NCI-H446 treated with DMSO at 0.1 percent for 48 hours (cell line): Measurements from ENCODE around the gene PDE6B.
"Not testable (repeated sequence)": the region's sequence is repeated elsewhere in the genome, so short reads cannot be mapped to it uniquely, and the experiment has no call there.

Source experiments
- DNase-seq: peaks from one replicate; lab custom pipeline; 2025; lab: John Stamatoyannopoulos, UW

PDE6B gene

DNA sequence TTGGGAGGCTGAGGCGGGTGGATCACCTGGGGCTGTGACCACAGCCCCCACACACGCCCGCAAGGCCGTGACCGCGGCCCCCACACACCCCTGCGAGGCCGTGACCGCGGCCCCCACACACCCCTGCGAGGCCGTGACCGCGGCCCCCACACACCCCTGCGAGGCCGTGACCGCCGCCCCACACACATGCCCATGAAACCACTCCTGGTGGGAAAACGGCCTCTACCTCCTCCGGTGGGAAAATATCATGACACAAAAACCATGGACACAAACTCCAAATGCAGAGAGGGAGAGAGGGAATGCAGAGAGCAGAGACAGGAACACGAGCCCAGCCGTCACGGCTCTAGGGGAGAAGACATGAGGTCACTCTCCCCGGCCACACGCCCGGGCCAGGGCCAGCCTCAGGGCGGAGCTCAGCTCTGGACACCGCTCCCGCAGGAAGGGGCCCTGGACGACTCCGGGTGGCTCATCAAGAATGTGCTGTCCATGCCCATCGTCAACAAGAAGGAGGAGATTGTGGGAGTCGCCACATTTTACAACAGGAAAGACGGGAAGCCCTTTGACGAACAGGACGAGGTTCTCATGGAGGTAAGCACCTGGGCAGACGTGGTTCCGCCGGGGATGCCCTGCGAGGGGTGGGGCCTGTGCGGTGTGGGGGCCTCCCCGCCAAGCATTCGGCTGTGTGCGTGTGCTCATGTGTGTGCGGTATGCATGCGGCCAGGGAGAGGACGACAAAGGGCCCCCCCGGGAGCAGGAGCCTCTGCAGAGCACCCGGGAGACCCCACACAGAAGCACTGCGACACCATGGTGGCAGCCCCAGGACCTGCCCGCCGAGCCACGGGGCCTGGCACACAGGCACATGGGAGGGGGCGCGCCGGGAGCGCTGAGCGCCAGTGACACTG is 31.3 kb downstream of the PDE6B start:
- DNase-seq = no peak

DNA sequence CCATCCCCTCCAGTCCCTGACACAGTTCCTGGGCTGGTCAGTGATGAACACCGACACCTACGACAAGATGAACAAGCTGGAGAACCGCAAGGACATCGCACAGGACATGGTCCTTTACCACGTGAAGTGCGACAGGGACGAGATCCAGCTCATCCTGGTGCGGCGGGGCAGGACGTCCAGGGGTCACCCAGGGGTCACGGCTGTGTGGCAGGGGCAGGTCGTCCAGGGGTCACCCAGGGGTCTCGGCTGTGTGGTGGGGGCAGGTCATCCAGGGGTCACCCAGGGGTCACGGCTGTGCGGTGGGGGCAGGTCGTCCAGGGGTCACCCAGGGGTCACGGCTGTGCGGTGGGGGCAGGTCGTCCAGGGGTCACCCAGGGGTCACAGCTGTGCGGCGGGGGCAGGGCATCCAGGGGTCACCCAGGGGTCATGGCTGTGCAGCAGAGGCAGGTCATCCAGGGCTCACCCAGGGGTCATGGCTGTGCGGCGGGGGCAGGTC is 32.0 kb downstream of the PDE6B start:
- DNase-seq = no peak

DNA sequence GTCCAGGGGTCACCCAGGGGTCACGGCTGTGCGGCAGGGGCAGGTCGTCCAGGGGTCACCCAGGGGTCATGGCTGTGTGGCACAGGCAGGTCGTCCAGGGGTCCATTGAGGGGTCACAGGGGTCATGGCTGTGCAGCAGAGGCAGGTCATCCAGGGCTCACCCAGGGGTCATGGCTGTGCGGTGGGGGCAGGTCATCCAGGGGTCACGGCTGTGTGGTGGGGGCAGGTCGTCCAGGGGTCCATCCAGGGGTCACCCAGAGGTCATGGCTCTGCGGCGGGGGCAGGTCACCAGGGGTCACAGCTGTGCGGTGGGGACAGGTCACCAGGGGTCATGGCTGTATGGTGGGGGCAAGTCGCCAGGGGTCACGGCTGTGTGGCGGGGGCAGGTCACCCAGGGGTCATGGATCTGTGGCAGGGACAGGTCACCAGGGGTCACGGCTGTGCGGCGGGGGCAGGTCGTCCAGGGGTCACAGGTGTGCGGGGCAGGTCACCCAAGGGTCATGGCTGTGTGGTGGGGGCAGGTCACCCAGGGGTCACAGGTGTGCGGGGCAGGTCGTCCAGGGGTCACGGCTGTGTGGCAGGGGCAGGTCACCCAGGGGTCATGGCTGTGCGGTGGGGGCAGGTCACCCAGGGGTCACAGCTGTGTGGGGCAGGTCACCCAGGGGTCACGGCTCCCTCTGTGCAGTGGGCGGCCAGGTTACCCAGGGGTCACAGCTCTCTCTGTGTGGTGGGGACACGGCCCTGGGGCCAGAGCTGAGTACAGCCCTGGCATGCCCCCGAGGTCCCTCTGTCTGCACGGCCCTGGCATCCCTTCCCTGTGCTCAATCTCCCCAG is 32.7 kb downstream of the PDE6B start:
- DNase-seq = no peak

- no peak for DNase-seq
Measured at GRCh38 chr4:658681-659667, 33.6 kb downstream of the PDE6B start.

- DNase-seq = no peak
Measured at GRCh38 chr4:659851-660250, 34.5 kb downstream of the PDE6B start.

DNA sequence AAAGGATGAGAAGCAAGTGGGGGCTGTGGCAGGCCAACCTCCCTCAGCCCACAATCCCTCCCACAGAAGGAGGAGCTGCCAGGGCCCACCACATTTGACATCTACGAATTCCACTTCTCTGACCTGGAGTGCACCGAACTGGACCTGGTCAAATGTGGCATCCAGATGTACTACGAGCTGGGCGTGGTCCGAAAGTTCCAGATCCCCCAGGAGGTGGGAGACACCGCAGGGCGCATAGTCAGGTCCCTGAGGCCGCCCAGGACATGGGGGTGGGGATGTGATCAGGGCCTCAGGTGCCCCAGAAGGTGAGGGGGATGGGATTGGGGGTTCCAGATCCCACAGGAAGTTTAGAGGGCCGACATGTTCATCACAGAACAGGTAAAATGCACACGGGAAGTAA is 35.0 kb downstream of the PDE6B start:
- no peak for DNase-seq

- no peak for DNase-seq
Measured at GRCh38 chr4:661231-661630, 35.9 kb downstream of the PDE6B start.

GRCh38 chr4:661881-662761 is 36.7 kb downstream of the PDE6B start:
- DNase-seq = no peak

DNA sequence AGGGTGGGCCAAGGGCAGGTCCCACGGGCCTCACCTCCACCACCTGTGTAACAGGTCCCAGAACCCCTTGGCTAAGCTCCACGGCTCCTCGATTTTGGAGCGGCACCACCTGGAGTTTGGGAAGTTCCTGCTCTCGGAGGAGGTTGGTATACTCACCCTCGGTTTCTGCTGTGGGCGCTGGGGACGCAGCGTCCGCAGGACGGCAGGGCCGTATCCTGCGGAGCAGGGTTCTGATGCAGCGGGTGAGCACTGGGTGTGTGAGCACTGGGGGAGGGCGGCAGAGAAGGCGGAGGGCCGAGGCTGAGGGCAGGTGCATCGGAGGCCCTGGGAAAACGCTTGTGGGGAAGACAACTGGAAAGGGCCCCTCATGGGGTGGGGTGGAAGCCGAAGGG is 37.7 kb downstream of the PDE6B start:
- DNase-seq = no peak

- DNase-seq = no peak
Measured at GRCh38 chr4:663438-664428, 38.4 kb downstream of the PDE6B start.

GRCh38 chr4:664713-665231 is 39.4 kb downstream of the PDE6B start:
- DNase-seq = no peak

GRCh38 chr4:665381-665750 is 40.0 kb downstream of the PDE6B start:
- DNase-seq = no peak

GRCh38 chr4:665751-666435 is 40.5 kb downstream of the PDE6B start:
- DNase-seq = no peak

DNA sequence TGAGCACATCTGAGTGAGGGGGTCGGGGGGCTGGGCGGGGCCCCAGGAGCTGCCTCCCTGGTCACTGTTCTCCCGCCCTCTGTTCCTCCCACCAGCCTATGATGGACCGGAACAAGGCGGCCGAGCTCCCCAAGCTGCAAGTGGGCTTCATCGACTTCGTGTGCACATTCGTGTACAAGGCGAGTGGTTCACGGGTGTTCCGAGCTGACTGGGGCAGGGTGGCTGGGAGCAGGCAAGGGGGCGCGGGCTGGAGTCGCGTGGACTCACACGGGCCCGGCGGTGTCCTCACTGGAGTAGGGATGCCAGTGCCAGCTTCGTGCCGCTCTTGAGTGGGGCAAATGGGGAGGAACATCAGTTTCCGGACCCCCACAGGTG is 41.0 kb downstream of the PDE6B start:
- no peak for DNase-seq

- no peak for DNase-seq
Measured at GRCh38 chr4:666822-667544, 41.6 kb downstream of the PDE6B start.

DNA sequence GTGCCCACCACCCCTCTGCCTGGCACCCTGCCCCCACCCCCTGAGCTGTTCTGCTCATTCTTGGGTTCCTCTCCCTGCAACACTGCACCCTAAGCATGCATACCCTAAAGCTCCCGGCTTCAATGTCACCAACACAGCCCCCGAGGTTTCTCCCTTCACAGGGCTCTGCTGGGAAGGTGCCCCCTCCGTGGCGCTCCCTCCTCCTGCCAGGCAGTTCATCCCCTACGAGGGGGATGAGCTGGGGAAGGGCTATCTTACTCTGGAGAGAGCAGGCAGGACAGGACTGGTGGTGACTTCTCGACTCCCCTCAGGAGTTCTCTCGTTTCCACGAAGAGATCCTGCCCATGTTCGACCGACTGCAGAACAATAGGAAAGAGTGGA is 42.2 kb downstream of the PDE6B start:
- no peak for DNase-seq

- not testable (repeated sequence) for DNase-seq
Measured at GRCh38 chr4:668219-668618, 42.8 kb downstream of the PDE6B start.
